GM20000 (cell line): ENCODE data around the gene FAM114A1.
"Not testable (repeated sequence)": the region's sequence is repeated elsewhere in the genome, so short reads cannot be mapped to it uniquely, and the experiment has no call there.

Experiments
- DNase-seq: peaks from one replicate; pipeline ENCODE4 v3.0.0; 2012; ENCODE audit warnings: low spot score
- CTCF ChIP-seq: IDR thresholded peaks from 2 replicates; pipeline ENCODE4 v1.5.1; 2012; ENCODE audit warnings: mild to moderate bottlenecking, control low read depth; ENCODE audit errors: extremely low read depth, missing control alignments

The FAM114A1 gene

GRCh38 chr4:38982361-38983095, 114.9 kb downstream of the FAM114A1 start:
- no peak for DNase-seq
- no peak for TF ChIP-seq CTCF

DNA sequence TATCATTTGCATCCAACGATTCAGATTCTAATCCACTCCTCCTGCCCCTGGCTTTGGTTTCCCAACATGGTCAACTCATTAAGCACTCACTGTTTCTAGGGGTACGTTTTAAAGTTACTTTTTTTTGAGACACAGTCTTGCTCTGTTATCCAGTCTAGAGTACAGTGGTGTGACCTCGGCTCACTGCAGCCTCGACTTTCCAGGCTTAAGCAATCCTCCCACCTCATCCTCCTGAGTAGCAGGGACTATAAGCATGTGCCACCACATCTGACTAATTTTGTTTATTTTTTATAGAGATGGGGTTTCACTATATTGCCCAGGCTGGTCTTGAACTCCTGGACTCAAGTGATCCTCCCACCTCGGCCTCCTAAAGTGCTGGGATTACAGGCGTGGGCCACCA, 115.7 kb downstream of the FAM114A1 start:
- no peak for TF ChIP-seq CTCF
- DNase-seq, result no peak

DNA sequence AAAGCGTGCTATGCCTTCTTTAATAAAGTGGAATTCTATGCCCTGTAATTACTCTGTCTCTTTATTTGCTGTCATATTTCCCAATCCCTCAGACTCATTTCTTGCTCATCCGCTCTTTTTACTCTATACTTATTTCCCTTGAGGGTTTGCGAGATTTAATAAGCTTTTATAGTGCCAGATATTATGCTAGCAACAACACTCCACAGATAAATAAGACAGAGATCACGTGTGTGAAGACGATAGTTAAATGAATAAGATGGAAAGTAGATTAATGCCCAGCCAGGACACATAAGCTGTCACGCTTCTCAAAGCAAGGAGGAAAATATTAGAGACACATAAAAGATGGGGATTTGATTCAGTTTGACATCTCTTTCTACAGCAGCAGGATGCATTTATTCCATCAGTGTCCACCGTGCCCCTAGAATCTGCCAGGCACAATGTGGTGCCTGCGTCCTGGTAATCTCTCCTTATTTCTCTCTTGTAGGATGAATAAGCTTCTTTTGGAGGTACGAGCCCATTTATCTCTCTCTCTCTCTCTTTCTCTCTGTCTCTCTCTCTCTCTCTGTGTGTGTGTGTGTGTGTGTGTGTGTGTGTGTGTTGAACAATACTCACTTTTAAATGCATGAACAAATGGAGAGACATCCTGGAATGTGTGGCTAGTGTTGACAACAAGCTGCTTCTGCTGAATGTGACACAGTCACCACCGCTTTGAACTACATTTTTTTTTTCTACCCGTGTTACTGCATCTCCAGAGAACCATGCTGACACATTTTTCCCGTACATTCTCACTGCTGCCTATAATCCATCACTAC, 116.4 kb downstream of the FAM114A1 start:
- TF ChIP-seq CTCF, result no peak
- DNase-seq, result no peak

GRCh38 chr4:38985410-38986100, 117.9 kb downstream of the FAM114A1 start:
- no peak for TF ChIP-seq CTCF
- DNase-seq, result no peak

DNA sequence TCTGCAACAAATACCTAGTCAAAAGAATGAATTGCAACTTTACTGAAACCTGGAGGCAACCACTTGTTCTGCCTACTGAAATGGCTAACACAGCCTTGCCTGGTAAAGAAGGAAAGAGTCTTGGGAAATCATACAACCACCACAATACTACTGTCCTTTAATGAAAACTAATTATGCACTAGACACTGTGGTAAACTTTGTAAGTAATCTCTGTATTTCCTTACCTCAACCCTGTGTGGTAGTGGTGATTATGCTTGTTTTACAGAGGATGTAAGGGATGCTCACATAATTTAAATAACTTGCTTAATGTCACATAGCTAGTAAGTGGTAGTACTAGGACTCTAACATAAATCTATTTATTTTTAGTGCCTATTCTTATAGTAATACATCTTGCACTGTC, 119.9 kb downstream of the FAM114A1 start:
- no peak for TF ChIP-seq CTCF
- DNase-seq, result no peak

DNA sequence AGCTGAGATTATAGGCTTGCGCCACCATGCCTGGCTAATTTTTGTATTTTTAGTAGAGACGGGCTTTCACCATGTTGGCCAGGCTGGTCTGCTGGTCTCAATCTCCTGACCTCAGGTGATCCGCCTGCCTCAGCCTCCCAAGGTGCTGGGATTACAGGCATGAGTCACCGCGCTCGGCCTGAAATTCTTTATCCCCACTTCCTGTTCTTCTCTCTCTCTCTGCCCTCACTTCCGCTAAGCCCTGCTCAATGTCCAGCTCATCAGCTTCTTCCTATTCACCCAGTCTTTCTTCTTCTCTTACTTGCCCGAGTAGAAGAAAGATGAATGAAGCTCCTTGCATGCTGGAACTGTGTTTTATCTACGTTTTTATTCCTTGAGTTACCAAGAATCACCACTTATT, 120.7 kb downstream of the FAM114A1 start:
- DNase-seq, result not testable (repeated sequence)

DNA sequence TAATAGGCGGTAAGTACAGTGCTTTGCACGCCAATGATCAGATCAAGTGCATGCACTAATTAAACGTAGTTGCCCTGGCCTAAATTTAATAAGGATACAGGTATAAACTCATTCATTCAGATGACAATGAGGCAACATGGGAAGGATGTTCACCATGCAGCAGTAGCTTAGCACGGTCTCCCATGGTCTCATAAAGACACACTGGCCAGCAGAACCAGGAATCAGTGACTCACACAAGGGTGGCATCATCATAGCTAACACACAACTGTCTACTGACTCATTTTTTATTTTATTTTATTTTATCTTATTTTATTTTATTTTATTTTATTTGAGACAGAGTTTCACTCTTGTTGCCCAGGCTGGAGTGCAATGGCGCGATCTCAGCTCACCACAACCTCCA, 121.9 kb downstream of the FAM114A1 start:
- TF ChIP-seq CTCF, result no peak
- DNase-seq, result no peak
